ENCODE data around the gene IQCE. TPM values are rescaled to one million over a fixed set of nuclear protein-coding genes. Genes with fewer than 3 reads are reported as not detected.
A peak's percentile ranks its signal among the peaks of the same experiment; 100 is the strongest.

IQCE gene
- total RNA-seq, 1 donor from 2014 or later, result 5.2 TPM

DNA sequence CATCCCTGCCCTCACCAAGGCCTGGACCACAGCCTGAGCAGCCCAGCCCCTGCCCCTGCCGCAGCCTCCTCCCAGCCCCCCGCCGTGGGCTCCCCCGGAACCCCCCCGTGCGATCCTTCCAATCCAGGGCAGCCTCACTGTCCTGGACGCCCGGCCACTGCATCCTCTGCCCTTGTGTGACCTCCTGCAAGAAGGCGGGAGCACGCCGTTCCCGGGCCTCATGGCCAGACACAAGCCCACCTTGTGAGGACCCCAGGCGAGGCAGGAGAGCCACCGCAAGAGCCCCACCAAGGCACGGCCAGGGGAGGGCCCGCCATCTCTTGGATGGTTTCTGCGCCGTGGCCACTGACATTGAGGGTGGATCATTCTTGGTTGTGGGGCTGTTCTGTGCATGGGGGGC, 47.0 kb upstream of the IQCE start:
- DNase-seq (ENCODE audit: extremely low spot score in 2 of 2), result no peak
- peak overlapping the region; percentile 35 for H3K27ac ChIP-seq
- H3K36me3 ChIP-seq, result no peaks in the 10 kb centered on the region
- no peak for TF ChIP-seq POLR2A (IDR thresholded peaks at IDR 0.05)
- no peak for TF ChIP-seq POLR2AphosphoS5 (IDR thresholded peaks at IDR 0.05; ENCODE audit: insufficient read depth in 1 of 2, low read depth in 1 of 2)
- TF ChIP-seq CTCF (IDR thresholded peaks at IDR 0.05), result no peak
- peaks cover 53% of the 10 kb centered on the region for H3K4me1 ChIP-seq
- H3K27me3 ChIP-seq, result no peaks in the 10 kb centered on the region
- no peaks in the 10 kb centered on the region for H3K9me3 ChIP-seq
- intact Hi-C loops (cut with DNase I), result no loop called here
- no peak overlapping the region for H3K4me3 ChIP-seq

DNA sequence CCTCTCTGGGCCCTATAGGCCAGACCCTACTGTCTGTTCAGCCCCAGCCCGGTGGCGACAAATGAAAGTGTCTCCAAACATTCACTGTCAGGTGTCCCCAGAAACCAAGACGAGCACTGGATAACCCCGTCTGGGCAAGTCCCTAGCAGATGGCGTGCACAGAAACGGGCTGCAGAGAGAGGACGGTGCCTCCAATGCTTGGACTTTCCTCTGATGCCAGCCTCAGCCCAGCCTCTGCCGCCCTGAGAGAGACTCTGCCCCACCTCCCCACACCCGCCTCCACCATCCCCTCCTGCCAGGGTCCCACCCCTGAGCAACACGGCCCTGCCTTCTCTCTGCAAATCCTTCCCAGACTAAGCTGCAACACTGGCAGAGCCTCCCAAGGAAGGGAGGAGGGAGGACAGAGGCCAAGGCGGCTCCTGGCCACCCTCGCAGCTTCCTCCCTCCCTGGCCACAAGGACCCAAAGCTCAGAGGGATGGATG, 46.6 kb upstream of the IQCE start:
- DNase-seq (ENCODE audit: extremely low spot score in 2 of 2), result no peak
- Histone ChIP-seq H3K4me1 (peaks cover 57% of the 10 kb centered on the region), H3K9me3 (no peaks in the 10 kb centered on the region), H3K27me3 (no peaks in the 10 kb centered on the region), H3K27ac (peak overlapping the region; percentile 35), H3K4me3 (no peak overlapping the region), H3K36me3 (no peaks in the 10 kb centered on the region)
- TF ChIP-seq CTCF (IDR thresholded peaks at IDR 0.05) (no peak), POLR2A (IDR thresholded peaks at IDR 0.05) (no peak), POLR2AphosphoS5 (IDR thresholded peaks at IDR 0.05; ENCODE audit: insufficient read depth in 1 of 2, low read depth in 1 of 2) (no peak)
- intact Hi-C loops (cut with DNase I), result no loop called here

DNA sequence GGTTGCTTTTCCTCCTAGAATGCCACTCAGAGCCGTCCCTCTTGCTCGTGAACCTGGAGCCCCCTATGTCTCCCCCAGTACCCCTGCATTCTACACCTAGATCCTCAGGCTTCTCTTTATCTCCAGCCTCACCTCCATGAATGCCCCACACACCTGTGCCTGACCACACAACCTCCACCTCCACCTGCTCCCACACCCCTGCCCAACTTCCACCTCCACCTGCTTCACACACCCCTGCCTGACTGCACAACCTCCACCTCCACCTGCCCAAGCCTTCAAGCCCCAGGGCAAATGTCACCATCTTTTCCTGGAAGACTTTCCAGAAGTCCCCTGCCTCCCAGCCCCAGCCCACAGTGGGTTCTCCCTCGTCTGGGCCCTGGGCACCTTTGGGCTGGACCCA, 46.1 kb upstream of the IQCE start:
- intact Hi-C loops (cut with DNase I), result no loop called here
- DNase-seq (ENCODE audit: extremely low spot score in 2 of 2), result no peak
- TF ChIP-seq POLR2A (IDR thresholded peaks at IDR 0.05), result no peak
- Histone ChIP-seq H3K4me1 (peaks cover 62% of the 10 kb centered on the region), H3K4me3 (no peak overlapping the region), H3K36me3 (no peaks in the 10 kb centered on the region), H3K27me3 (no peaks in the 10 kb centered on the region), H3K27ac (no peak overlapping the region), H3K9me3 (no peaks in the 10 kb centered on the region)

- Histone ChIP-seq H3K27me3 (no peaks in the 10 kb centered on the region), H3K4me1 (peaks cover 62% of the 10 kb centered on the region), H3K9me3 (no peaks in the 10 kb centered on the region)
These were observed 45.1 kb upstream of the IQCE start for GRCh38 chr7:2513702-2514101.

DNA sequence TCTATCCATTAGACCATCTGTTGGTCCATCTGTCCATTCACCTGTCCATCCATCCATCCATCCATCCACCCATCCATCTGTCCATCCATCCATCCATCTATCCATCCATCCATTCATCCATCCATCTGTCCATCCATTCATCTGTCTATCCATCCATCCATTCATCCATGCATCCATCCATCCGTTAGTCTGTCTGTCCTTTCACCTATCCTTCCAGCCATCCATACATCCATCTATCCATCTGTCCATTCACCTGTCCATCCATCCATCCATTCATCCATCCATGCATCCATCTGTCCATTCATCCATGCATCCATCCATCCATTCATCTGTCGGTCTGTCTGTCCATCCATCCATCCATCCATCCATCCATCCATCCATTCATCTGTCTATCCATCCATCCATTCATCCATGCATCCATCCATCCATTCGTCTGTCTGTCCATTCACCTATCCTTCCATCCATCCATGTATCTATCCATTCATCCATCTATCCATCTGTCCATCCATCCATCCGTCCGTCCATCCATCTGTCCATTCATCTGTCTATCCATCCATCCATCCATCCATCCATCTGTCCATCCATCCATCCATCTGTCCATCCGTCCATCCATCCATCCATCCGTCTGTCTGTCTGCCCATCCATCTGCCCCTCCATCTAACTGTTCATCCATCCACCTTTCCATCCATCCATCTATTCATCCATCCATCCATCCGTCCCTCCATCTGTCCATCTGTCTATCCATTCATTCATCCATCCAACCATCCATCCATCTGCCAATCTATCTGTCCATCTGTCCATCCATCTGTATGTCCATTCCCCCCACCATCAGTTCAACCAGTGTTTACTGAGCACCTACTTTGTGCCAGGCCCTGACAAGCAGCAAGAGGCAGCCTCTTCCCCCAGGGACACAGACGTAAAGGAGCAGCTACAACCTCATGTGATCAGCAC, 44.0 kb upstream of the IQCE start:
- intact Hi-C loops (cut with DNase I), result no loop called here
- Histone ChIP-seq H3K36me3 (no peaks in the 10 kb centered on the region), H3K27me3 (no peaks in the 10 kb centered on the region), H3K27ac (no peak overlapping the region), H3K9me3 (no peaks in the 10 kb centered on the region), H3K4me1 (peaks cover 56% of the 10 kb centered on the region), H3K4me3 (no peak overlapping the region)
- TF ChIP-seq POLR2A (IDR thresholded peaks at IDR 0.05) (no peak), CTCF (IDR thresholded peaks at IDR 0.05) (no peak), POLR2AphosphoS5 (IDR thresholded peaks at IDR 0.05; ENCODE audit: insufficient read depth in 1 of 2, low read depth in 1 of 2) (no peak)
- DNase-seq (ENCODE audit: extremely low spot score in 2 of 2), result no peak

More at GRCh38 chr7:2513702-2514101, 45.1 kb upstream of the IQCE start:
- no peak for DNase-seq (ENCODE audit: extremely low spot score in 2 of 2)
- Histone ChIP-seq H3K27ac (no peak overlapping the region), H3K36me3 (no peaks in the 10 kb centered on the region), H3K4me3 (no peak overlapping the region)
- intact Hi-C loops (cut with DNase I), result no loop called here
- TF ChIP-seq POLR2AphosphoS5 (IDR thresholded peaks at IDR 0.05; ENCODE audit: insufficient read depth in 1 of 2, low read depth in 1 of 2), result no peak
